Activated naive CD4-positive, alpha-beta T cell treated with anti-CD3 and anti-CD28 coated beads for 36 hours (primary cell): ENCODE results near the gene ZNF844. TPM values are rescaled to one million over a fixed set of nuclear protein-coding genes. Genes with fewer than 3 reads are reported as not detected.
"Not testable (repeated sequence)": the region's sequence is repeated elsewhere in the genome, so short reads cannot be mapped to it uniquely, and the experiment has no call there.

Source experiments
- CTCF ChIA-PET: fragments of 350-600 bp; sonication (Branson Sonifier 250); formaldehyde crosslinking; loops from one replicate; lab custom pipeline; 2021; ENCODE audit warnings: antibody characterized with exemption; lab: Charles Lee
- DNase-seq: peaks from one replicate; pipeline ENCODE4 v3.0.0-alpha.2; 2020
- H3K27ac Mint-ChIP-seq: one replicate; pipeline ENCODE4 v1.8.0; 2021; ENCODE audit warnings: mild to moderate bottlenecking, mixed read lengths
- H3K27me3 Mint-ChIP-seq: one replicate; pipeline ENCODE4 v1.8.0; 2021; ENCODE audit warnings: low read depth, mixed read lengths
- H3K36me3 Mint-ChIP-seq: one replicate; pipeline ENCODE4 v1.8.0; 2021; ENCODE audit warnings: low read depth, mixed read lengths
- H3K4me1 Mint-ChIP-seq: one replicate; pipeline ENCODE4 v1.8.0; 2021; ENCODE audit warnings: low read depth, mixed read lengths
- H3K4me3 Mint-ChIP-seq: one replicate; pipeline ENCODE4 v1.8.0; 2021; ENCODE audit warnings: mild to moderate bottlenecking, moderate library complexity, mixed read lengths
- H3K9me3 Mint-ChIP-seq: one replicate; pipeline ENCODE4 v1.8.0; 2021; ENCODE audit warnings: mixed read lengths
- intact Hi-C: fragments of 100-400 bp; cut with micrococcal nuclease; formaldehyde crosslinking; loops from one replicate; pipeline ENCODE4 v1.15.1; 2023
- total RNA-seq, 2 experiments: library from RNA; stranded (reverse); gene quantifications; one replicate each; pipeline ENCODE4 v1.2.3, GENCODE V29; 2021

Gene ZNF844
- total RNA-seq, 2 experiments from 2014 or later = 1.6 TPM

DNA sequence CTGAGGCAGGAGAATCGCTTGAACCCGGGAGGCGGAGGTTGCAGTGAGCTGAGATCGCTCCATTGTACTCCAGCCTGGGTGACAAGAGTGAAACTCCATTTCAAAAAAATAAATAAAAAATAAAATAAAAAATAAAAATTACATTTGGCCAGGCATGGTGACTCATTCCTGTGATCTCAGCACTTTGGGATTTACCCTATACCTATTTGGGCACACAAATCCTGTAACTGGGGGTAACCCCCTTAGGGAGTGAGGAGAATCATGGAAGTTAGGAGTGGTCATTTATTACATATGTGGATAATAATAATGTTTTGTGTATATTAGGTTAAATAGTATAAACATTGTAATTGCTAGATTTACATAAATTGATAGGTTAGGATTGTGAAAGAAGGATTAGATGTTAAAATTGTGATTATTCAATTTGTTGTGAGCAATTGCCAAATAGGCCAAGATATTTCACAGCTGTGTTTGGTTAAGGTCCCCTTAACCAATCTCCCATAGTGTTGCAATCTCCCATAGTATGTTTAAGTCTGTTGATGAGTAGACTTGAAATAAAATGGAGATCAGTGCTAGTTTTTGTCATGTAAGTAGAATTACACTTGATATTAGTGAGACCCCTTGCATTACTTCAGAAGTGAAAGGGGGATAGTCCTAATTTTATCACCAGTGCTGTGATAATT is 30.7 kb downstream of the ZNF844 start:
- no peak overlapping the region for H3K4me3 Mint-ChIP-seq
- CTCF ChIA-PET = interaction anchor here (1.6 kb wide), 1 partner anchor 36 kb away, joined by 4 read pairs; no protein-coding TSS in a partner anchor
- H3K36me3 Mint-ChIP-seq = peaks cover 21% of the 10 kb centered on the region
- peaks cover 6% of the 10 kb centered on the region for H3K9me3 Mint-ChIP-seq
- H3K4me1 Mint-ChIP-seq = peaks cover 6% of the 10 kb centered on the region
- H3K27me3 Mint-ChIP-seq = peaks cover 14% of the 10 kb centered on the region
- DNase-seq = no peak
- no peak overlapping the region for H3K27ac Mint-ChIP-seq
- intact Hi-C loops = loop anchor here (10.0 kb wide), 1 partner anchor 460 kb away; the partner anchor contains the start of gene ZNF564

DNA sequence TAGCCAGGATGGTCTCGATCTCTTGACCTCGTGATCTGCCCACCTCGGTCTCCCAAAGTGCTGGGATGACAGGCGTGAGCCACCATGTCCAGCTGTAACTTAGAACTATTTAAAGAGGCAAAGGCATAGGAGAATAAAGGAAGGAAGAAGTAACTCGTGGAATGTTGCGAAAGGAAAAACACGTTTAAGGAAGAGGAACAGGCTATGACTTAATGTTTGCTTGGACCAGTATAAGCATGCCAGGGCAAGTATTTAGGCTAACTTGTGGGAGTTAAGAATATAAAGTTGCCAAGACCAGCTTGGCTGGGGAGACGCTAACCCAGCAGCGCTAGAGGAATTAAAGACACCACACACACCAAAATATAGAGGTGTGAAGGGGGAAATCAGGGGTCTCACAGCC is 33.5 kb downstream of the ZNF844 start:
- H3K4me1 Mint-ChIP-seq = peaks cover 2% of the 10 kb centered on the region
- peaks cover 6% of the 10 kb centered on the region for H3K9me3 Mint-ChIP-seq
- no peak overlapping the region for H3K4me3 Mint-ChIP-seq
- H3K27ac Mint-ChIP-seq = no peak overlapping the region
- intact Hi-C loops = loop anchor here (10.0 kb wide), 1 partner anchor 457 kb away; the partner anchor contains the start of gene ZNF564
- peaks cover 9% of the 10 kb centered on the region for H3K27me3 Mint-ChIP-seq
- H3K36me3 Mint-ChIP-seq = peaks cover 19% of the 10 kb centered on the region
- CTCF ChIA-PET = no interaction called here
- DNase-seq = no peak

DNA sequence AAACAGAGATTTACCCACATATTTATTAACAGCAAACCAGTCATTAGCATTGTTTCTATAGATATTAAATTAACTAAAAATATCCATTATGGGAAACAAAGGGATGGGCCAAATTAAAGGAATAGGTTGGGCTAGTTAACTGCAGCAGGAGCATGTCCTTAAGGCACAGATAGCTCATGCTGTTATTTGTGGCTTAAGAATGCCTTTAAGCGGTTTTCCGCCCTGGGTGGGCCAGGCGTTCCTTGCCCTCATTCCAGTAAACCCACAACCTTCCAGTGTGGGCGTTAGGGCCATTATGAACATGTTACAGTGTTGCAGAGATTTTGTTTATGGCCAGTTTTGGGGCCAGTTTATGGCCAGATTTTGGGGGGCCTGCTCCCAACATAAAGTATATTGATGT is 39.4 kb downstream of the ZNF844 start:
- H3K36me3 Mint-ChIP-seq, H3K27ac Mint-ChIP-seq, H3K9me3 Mint-ChIP-seq, DNase-seq, intact Hi-C loops, H3K4me3 Mint-ChIP-seq, H3K27me3 Mint-ChIP-seq, H3K4me1 Mint-ChIP-seq: not testable (repeated sequence)
- CTCF ChIA-PET = interaction anchor here (0.9 kb wide), 1 partner anchor 22 kb away, joined by 3 read pairs; no protein-coding TSS in a partner anchor

DNA sequence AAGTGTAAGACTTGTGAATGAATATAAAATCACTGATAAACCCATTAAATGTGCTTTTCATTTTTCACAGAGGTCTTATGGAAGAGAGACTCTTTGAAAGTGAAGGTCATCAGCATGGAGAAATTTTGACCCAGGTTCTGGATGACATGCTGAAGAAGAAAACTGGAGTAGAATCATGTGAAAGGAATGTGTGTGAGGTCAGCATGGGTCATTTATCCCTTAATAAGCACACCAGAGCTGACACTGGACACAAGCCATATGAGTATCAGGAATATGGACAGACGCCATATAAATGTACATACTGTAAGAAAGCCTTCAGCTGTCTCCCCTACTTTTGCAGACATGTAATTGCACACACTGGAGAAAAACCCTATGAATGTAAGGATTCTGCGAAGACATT is 46.6 kb downstream of the ZNF844 start:
- DNase-seq = no peak
- Mint-ChIP-seq H3K27ac (no peak overlapping the region), H3K36me3 (peaks cover 24% of the 10 kb centered on the region), H3K9me3 (peaks cover 26% of the 10 kb centered on the region), H3K4me3 (no peak overlapping the region), H3K4me1 (peaks cover 15% of the 10 kb centered on the region), H3K27me3 (no peaks in the 10 kb centered on the region)
- CTCF ChIA-PET = no interaction called here
- intact Hi-C loops = loop anchor here (5.0 kb wide), 1 partner anchor 109 kb away; no protein-coding TSS in a partner anchor

DNA sequence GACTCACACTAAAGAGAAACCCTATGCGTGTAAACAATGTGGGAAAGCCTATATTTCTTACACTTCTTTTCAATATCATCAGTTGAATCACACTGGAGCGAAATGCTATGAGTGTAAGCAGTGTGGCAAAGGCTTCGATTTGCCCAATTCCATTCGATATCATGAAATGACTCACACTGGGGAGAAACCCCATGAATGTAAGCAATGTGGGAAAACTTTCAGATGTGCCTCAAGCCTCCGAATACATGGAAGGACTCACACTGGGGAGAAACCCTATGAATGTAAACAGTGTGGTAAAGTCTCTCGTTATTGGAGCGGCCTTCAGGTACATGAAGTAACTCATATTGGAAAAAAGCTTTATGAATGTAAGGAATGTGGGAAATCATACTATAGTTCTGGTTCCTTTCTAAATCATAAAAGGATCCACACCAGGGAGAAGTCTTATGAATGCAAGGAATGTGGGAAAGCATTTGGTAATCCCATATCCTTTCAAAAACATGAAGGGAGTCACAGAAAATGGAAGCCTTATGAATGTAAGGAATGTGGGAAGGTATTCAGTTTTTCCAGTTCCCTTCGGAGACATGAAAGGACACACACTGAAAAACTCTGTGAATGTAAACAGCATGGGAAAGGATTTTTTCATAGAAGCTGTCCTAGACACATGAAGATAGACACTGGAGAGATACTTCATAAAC is 47.6 kb downstream of the ZNF844 start:
- no peak for DNase-seq
- Mint-ChIP-seq H3K36me3 (peaks cover 24% of the 10 kb centered on the region), H3K27ac (no peak overlapping the region), H3K9me3 (peaks cover 26% of the 10 kb centered on the region), H3K4me1 (peaks cover 15% of the 10 kb centered on the region), H3K27me3 (no peaks in the 10 kb centered on the region), H3K4me3 (no peak overlapping the region)
- intact Hi-C loops = loop anchor here (5.0 kb wide), 1 partner anchor 110 kb away; no protein-coding TSS in a partner anchor
- CTCF ChIA-PET = no interaction called here

DNA sequence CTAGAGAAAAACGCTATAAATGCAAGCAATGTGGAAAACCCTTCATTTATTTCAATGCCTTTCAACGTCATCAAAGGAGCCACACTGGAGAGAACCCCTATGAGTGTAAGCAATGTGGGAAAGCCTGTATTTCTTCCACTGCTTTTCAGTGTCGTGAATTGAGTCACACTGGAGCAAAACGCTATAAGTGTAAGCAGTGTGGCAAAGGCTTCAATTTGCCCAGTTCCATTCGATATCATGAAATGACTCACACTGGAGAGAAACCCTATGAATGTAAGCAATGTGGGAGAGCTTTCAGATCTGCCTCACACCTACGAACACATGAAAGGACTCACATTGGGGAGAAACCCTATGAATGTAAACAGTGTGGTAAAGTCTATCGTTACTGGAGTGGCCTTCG is 48.2 kb downstream of the ZNF844 start:
- DNase-seq = peak; percentile 37

DNA sequence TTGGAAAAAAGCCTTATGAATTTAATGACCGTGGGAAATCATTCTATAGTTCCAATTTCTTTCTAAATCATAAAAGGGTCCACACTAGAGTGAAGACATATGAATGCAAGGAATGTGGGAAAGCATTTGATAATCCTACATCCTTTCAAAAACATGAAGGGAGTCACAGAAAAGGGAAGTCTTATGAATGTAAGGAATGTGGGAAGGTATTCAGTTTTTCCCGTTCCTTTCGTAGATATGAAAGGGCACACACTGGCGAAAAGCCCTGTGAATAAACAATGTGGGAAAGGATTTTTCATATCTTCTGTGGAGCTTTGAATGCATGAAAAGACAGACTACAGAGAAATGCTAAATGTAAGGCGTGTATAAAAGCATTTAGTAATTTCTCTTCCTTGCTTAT is 48.6 kb downstream of the ZNF844 start:
- peaks cover 24% of the 10 kb centered on the region for H3K36me3 Mint-ChIP-seq
- H3K27me3 Mint-ChIP-seq = no peaks in the 10 kb centered on the region
- no peak for DNase-seq
- intact Hi-C loops = loop anchor here (5.0 kb wide), 1 partner anchor 111 kb away; no protein-coding TSS in a partner anchor
- peaks cover 15% of the 10 kb centered on the region for H3K4me1 Mint-ChIP-seq
- peaks cover 26% of the 10 kb centered on the region for H3K9me3 Mint-ChIP-seq
- CTCF ChIA-PET = interaction anchor here (0.6 kb wide), 1 partner anchor 78 kb away, joined by 3 read pairs; no protein-coding TSS in a partner anchor
- no peak overlapping the region for H3K27ac Mint-ChIP-seq
- no peak overlapping the region for H3K4me3 Mint-ChIP-seq

More for the DNA sequence above, 48.2 kb downstream of the ZNF844 start:
- peaks cover 15% of the 10 kb centered on the region for H3K4me1 Mint-ChIP-seq
- H3K27me3 Mint-ChIP-seq = no peaks in the 10 kb centered on the region
- CTCF ChIA-PET = interaction anchor here (0.6 kb wide), 1 partner anchor 79 kb away, joined by 3 read pairs; no protein-coding TSS in a partner anchor
- no peak overlapping the region for H3K27ac Mint-ChIP-seq
- H3K36me3 Mint-ChIP-seq = peaks cover 24% of the 10 kb centered on the region
- peaks cover 26% of the 10 kb centered on the region for H3K9me3 Mint-ChIP-seq
- H3K4me3 Mint-ChIP-seq = no peak overlapping the region
- intact Hi-C loops = loop anchor here (5.0 kb wide), 1 partner anchor 110 kb away; no protein-coding TSS in a partner anchor

DNA sequence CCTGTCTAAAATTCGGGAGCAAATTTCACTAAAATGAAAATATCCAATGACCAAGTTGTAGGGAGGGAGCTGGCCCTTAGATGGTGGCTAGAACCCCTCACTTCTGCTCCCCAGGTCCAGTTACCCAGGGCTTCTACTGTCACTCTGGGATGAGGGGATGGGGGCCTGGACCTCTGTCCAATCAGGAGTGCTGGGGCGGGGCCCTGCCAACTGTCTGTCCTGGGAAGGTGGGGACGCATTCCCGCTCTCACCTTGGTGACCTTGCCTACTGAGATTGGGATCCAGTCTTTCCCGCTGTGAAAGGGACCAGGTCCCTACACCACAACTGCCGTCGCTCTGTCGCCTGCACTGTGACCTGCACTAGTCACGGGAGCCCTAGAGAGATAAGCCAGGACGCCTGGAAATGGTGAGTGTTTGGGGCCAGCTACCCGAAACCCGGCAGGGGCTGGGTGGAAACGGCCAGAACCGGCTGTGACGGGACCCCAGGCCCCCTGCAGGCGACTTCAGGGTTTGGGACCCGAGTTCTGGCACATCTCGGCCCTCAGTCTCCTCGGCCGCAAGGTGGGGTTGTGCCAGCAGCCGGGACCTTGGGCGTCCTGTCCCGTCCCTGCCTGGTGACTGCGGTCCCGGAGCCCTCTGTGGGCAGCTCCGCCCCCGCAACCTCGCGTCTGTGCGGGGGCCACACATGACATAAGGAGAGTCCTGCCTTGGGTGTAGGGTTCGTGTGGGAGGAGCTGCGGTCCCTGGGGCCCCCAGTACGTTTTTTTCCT is 52.9 kb downstream of the ZNF844 start:
- H3K36me3 Mint-ChIP-seq = peaks cover 10% of the 10 kb centered on the region
- intact Hi-C loops = no loop called here
- peaks cover 15% of the 10 kb centered on the region for H3K9me3 Mint-ChIP-seq
- H3K4me3 Mint-ChIP-seq = no peak overlapping the region
- H3K27me3 Mint-ChIP-seq = no peaks in the 10 kb centered on the region
- H3K27ac Mint-ChIP-seq = no peak overlapping the region
- H3K4me1 Mint-ChIP-seq = peaks cover 9% of the 10 kb centered on the region
- DNase-seq = no peak
- CTCF ChIA-PET = interaction anchor here (1.3 kb wide), 1 partner anchor 58 kb away, joined by 4 read pairs; no protein-coding TSS in a partner anchor

DNA sequence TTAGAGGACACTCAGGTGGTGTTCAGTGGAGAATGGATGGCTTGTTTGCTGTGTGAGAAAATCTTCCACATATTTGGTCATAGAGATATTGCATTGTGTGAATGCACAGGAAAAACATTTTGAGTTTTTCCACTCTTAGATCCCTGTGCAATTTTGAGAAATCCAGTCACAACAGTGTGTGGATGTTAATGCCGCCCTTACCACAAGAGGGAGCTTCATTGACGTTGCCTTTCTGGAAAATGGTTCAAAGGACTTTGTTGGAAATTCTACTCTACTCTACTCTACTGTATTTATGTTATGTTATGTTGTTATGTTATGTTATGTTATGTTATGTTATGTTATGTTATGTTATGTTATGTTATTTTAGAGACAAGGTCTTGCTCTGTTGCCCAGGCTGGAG is 62.2 kb downstream of the ZNF844 start:
- CTCF ChIA-PET = interaction anchor here (0.6 to 3.5 kb wide), 4 partner anchors 22 to 202 kb away, joined by 3 to 13 read pairs (median 4); no protein-coding TSS in a partner anchor
- Mint-ChIP-seq H3K9me3 (peaks cover 14% of the 10 kb centered on the region), H3K4me3 (no peak overlapping the region), H3K36me3 (peaks cover 6% of the 10 kb centered on the region), H3K27me3 (no peaks in the 10 kb centered on the region), H3K4me1 (no peaks in the 10 kb centered on the region), H3K27ac (no peak overlapping the region)
- intact Hi-C loops = no loop called here
- DNase-seq = peak; percentile 23

Other genes with a start within 250 kb of the ZNF844 start
- gene ZNF439, start 216.0 kb upstream of the ZNF844 start, total RNA-seq = 1 to 10 TPM; 3.6 to 4.4 TPM
- gene ZNF69, start 176.9 kb upstream of the ZNF844 start, total RNA-seq = under 1 TPM; 0.79 to 0.95 TPM
- gene ZNF700, start 139.6 kb upstream of the ZNF844 start, total RNA-seq = 10 to 100 TPM; 12.3 to 12.4 TPM
- under 1 TPM; 0.50 to 0.54 TPM for gene ZNF763, start 99.7 kb upstream of the ZNF844 start, total RNA-seq
- gene ZNF433, start 29.1 kb upstream of the ZNF844 start, total RNA-seq = under 1 TPM; 0.52 TPM
- gene ZNF878, start 11.8 kb upstream of the ZNF844 start, total RNA-seq = under 1 TPM; 0.38 to 0.49 TPM
- gene ZNF20, start 75.6 kb downstream of the ZNF844 start, total RNA-seq = 1 to 10 TPM; 2.1 to 3.1 TPM
- 1 to 10 TPM; 2.8 to 3.5 TPM for gene ZNF625, start 92.0 kb downstream of the ZNF844 start, total RNA-seq
- 10 to 100 TPM in 1 of 2 experiments, 1 to 10 TPM in 1; 8.4 to 11.6 TPM for gene ZNF136, start 98.4 kb downstream of the ZNF844 start, total RNA-seq
- 1 to 10 TPM; 5.9 to 6.3 TPM for gene ZNF44, start 230.2 kb downstream of the ZNF844 start, total RNA-seq